AG09309 (cell line): ENCODE measurements around the gene EML2.

Experiments used
- DNase-seq: peaks from one replicate; pipeline ENCODE4 v3.0.0-alpha.2; 2010; ENCODE audit warnings: low read depth
- H3K4me3 ChIP-seq: 2 replicates; pipeline ENCODE4 v1.5.1; 2011; ENCODE audit warnings: mild to moderate bottlenecking, low read depth, low read length, moderate library complexity; ENCODE audit not compliant: control insufficient read depth
- CTCF ChIP-seq: IDR thresholded peaks from 2 replicates; pipeline ENCODE4 v1.5.1; 2011; ENCODE audit warnings: mild to moderate bottlenecking, low read depth, low read length, inconsistent platforms; ENCODE audit not compliant: insufficient read depth, control insufficient read depth; ENCODE audit errors: missing control alignments

Gene EML2

DNA sequence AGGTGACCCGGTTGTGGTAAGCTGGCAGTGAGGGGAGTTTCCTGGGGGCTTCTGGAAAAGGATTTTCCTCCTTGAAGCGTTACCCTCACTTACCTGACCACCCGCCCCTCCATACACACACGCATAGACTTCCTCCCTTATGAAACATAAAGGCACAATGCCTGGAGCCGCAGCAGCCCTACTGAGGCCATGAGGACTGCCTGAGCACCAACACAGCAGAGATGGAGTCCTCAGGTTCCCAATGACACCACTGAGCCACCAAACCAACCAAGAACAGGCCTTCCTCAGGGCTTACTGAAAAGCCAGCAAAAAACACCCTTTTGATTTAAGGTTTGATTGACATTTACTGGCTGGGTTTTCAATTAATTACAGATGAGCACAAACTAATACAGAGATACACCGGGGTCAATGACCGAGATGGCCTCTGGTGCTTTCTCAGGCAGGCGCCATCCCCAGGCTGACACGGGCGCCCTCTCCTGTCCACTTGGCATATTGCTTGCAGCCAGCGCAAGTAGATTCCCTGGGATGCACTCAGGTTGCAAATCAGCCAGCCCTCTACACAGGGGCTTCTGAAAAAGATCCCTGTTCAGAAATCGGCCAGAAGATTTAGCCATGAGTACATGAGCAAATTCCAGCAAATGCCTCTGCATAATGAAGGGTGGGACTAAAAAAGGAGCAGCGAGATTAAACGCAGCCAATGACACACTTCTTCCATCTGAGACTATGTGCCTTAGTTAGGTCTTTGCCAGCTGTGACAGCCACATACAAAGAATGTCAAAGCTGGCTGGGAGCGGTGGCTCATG lies 69.4 kb downstream of the EML2 start:
- TF ChIP-seq CTCF, result peak; percentile 89
- DNase-seq, result no peak
- no peak overlapping the region for H3K4me3 ChIP-seq

GRCh38 chr19:45568732-45569131 lies 70.5 kb downstream of the EML2 start:
- no peak overlapping the region for H3K4me3 ChIP-seq
- DNase-seq, result no peak
- TF ChIP-seq CTCF, result no peak

DNA sequence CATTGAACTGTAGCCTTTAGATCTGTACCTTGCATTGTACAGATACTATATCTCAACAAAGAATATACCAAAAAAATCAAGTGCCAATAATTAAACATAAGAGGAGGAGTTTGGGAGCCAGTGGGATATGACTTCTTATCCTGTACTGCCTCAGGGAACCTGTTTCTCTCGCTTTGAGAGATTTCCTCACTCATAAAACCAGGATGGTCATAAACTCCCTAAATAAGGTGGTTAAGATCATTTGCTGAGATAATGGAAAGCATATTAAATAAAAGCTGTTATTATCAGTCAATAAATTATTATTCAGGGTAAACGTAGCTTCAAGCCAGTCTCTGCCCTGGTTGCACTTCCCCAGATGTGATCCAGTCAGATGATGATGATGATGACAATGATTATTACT lies 71.6 kb downstream of the EML2 start:
- H3K4me3 ChIP-seq, result no peak overlapping the region
- TF ChIP-seq CTCF, result no peak
- DNase-seq, result no peak

- TF ChIP-seq CTCF, result no peak
- no peak for DNase-seq
- no peak overlapping the region for H3K4me3 ChIP-seq
These were observed 74.9 kb downstream of the EML2 start for GRCh38 chr19:45564131-45564780.

- DNase-seq, result no peak
- TF ChIP-seq CTCF, result no peak
- H3K4me3 ChIP-seq, result no peak overlapping the region
These were observed 78.5 kb downstream of the EML2 start for GRCh38 chr19:45560686-45561085.

DNA sequence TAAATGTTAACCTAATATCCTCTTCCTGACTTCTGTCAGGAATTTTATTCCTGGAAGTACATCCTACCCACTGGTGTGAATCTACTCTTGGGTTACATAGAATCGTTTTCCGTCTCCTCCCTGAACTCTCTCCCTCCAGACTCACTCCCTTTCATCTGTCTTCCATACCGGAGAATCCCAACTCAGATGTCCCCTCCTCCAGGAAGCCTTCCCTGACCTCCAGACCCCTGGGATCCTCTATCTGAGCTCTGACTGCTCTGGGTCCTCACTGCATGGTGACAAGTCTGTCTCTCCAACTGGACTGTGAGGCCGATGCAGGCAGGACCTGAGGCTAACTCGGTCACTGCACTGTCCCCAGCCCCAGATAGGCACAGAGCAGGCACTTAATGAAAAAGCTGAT lies 79.2 kb downstream of the EML2 start:
- no peak overlapping the region for H3K4me3 ChIP-seq
- no peak for DNase-seq
- TF ChIP-seq CTCF, result no peak
